ENCODE results near the gene PLGRKT. TPM values are rescaled to one million over a fixed set of nuclear protein-coding genes. Genes with fewer than 3 reads are reported as not detected.

The PLGRKT gene
- polyA plus RNA-seq, 1 donor from 2014 or later: 80.0 TPM

DNA sequence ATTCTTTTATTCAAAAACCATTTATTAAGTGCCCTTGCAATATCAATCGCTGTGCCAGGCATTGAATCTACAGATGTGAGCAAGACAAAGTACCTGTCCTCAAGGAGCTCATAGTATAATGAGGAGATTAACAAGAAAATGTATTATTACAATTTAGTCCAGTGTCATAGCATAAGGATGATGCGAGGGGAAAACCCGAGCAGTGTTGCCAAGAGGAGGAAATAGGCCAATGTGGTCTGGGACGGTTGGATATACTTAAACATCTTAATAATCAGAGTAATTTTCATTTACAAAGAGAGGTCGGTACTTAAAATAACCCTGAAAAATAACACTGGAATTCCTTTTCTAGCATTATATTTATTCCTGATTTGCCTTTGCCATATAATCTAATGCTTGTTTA, 31.1 kb upstream of the PLGRKT start:
- TF ChIP-seq RAD21 (conservative IDR thresholded peaks at IDR 0.05) (no peak), MXI1 (conservative IDR thresholded peaks at IDR 0.05; ENCODE audit: poor library complexity, severe bottlenecking) (no peak), POLR2AphosphoS5 (IDR thresholded peaks at IDR 0.05) (no peak), TAF1 (IDR thresholded peaks at IDR 0.05; ENCODE audit: low read depth) (no peak), EZH2 (IDR thresholded peaks at IDR 0.05; ENCODE audit: borderline replicate concordance, insufficient read depth, low read length, poor library complexity, severe bottlenecking) (no peak), EP300 (conservative IDR thresholded peaks at IDR 0.05; ENCODE audit: poor library complexity, severe bottlenecking) (no peak), SMC3 (conservative IDR thresholded peaks at IDR 0.05; ENCODE audit: poor library complexity) (no peak)
- TF ChIP-seq, protein P1, sequence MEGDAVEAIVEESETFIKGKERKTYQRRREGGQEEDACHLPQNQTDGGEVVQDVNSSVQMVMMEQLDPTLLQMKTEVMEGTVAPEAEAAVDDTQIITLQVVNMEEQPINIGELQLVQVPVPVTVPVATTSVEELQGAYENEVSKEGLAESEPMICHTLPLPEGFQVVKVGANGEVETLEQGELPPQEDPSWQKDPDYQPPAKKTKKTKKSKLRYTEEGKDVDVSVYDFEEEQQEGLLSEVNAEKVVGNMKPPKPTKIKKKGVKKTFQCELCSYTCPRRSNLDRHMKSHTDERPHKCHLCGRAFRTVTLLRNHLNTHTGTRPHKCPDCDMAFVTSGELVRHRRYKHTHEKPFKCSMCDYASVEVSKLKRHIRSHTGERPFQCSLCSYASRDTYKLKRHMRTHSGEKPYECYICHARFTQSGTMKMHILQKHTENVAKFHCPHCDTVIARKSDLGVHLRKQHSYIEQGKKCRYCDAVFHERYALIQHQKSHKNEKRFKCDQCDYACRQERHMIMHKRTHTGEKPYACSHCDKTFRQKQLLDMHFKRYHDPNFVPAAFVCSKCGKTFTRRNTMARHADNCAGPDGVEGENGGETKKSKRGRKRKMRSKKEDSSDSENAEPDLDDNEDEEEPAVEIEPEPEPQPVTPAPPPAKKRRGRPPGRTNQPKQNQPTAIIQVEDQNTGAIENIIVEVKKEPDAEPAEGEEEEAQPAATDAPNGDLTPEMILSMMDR (IDR thresholded peaks at IDR 0.05; ENCODE audit: poor library complexity, severe bottlenecking): no peak
- TF ChIP-seq, protein P2, sequence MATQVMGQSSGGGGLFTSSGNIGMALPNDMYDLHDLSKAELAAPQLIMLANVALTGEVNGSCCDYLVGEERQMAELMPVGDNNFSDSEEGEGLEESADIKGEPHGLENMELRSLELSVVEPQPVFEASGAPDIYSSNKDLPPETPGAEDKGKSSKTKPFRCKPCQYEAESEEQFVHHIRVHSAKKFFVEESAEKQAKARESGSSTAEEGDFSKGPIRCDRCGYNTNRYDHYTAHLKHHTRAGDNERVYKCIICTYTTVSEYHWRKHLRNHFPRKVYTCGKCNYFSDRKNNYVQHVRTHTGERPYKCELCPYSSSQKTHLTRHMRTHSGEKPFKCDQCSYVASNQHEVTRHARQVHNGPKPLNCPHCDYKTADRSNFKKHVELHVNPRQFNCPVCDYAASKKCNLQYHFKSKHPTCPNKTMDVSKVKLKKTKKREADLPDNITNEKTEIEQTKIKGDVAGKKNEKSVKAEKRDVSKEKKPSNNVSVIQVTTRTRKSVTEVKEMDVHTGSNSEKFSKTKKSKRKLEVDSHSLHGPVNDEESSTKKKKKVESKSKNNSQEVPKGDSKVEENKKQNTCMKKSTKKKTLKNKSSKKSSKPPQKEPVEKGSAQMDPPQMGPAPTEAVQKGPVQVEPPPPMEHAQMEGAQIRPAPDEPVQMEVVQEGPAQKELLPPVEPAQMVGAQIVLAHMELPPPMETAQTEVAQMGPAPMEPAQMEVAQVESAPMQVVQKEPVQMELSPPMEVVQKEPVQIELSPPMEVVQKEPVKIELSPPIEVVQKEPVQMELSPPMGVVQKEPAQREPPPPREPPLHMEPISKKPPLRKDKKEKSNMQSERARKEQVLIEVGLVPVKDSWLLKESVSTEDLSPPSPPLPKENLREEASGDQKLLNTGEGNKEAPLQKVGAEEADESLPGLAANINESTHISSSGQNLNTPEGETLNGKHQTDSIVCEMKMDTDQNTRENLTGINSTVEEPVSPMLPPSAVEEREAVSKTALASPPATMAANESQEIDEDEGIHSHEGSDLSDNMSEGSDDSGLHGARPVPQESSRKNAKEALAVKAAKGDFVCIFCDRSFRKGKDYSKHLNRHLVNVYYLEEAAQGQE (IDR thresholded peaks at IDR 0.05; ENCODE audit: borderline replicate concordance): no peak
- Histone ChIP-seq H3K27me3 (ENCODE audit: insufficient read depth, low read depth, low read length) (no peaks in the 10 kb centered on the region), H3K9ac (ENCODE audit: low read length) (no peak overlapping the region), H3K27ac (ENCODE audit: low read length) (no peak overlapping the region), H3F3A (ENCODE audit: insufficient read depth, low read length, poor library complexity, severe bottlenecking) (no peaks in the 10 kb centered on the region), H3K36me3 (ENCODE audit: insufficient read depth, low read length) (no peaks in the 10 kb centered on the region), H3K4me3 (ENCODE audit: low read length) (no peak overlapping the region), H3K4me2 (ENCODE audit: low read length) (no peak overlapping the region), H3K9me3 (ENCODE audit: low read length) (no peaks in the 10 kb centered on the region), H4K20me1 (ENCODE audit: insufficient read depth) (no peaks in the 10 kb centered on the region), H3K9me2 (ENCODE audit: insufficient read depth, low read length) (no peaks in the 10 kb centered on the region), H2AFZ (ENCODE audit: low read depth, low read length) (no peak overlapping the region), H3K79me2 (replicated peaks; ENCODE audit: insufficient read depth, low read length) (no peaks in the 10 kb centered on the region)

DNA sequence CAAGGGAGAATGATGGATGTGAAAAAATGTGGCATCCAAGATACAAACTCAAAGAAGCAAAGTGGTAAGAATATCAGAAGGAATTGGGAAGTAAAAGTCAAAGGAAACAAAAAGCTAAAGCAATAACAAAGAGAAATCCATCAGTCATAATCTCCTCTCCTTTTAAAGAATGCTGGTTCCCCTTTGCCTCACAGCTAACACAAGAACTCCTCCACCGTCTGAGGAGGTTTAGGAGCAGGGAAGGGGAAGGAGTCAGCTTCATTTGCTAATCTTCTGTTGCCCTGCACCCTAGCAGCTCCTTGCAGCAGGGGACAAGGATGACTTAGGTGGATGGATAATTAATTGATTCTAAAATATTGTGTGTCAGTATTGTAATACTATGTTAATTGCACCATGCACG, 29.0 kb upstream of the PLGRKT start:
- Histone ChIP-seq H3K9me2 (ENCODE audit: insufficient read depth, low read length) (no peaks in the 10 kb centered on the region), H3K27me3 (ENCODE audit: insufficient read depth, low read depth, low read length) (no peaks in the 10 kb centered on the region), H3K79me2 (replicated peaks; ENCODE audit: insufficient read depth, low read length) (no peaks in the 10 kb centered on the region), H3K9me3 (ENCODE audit: low read length) (no peaks in the 10 kb centered on the region), H4K20me1 (ENCODE audit: insufficient read depth) (no peaks in the 10 kb centered on the region), H3K9ac (ENCODE audit: low read length) (no peak overlapping the region), H3F3A (ENCODE audit: insufficient read depth, low read length, poor library complexity, severe bottlenecking) (no peaks in the 10 kb centered on the region), H3K36me3 (ENCODE audit: insufficient read depth, low read length) (no peaks in the 10 kb centered on the region), H2AFZ (ENCODE audit: low read depth, low read length) (no peak overlapping the region), H3K27ac (ENCODE audit: low read length) (no peak overlapping the region), H3K4me2 (ENCODE audit: low read length) (no peak overlapping the region), H3K4me3 (ENCODE audit: low read length) (no peak overlapping the region)
- no peak for TF ChIP-seq SMC3 (conservative IDR thresholded peaks at IDR 0.05; ENCODE audit: poor library complexity)
- no peak for TF ChIP-seq RAD21 (conservative IDR thresholded peaks at IDR 0.05)
- TF ChIP-seq, protein P1 (IDR thresholded peaks at IDR 0.05; ENCODE audit: poor library complexity, severe bottlenecking): no peak
- TF ChIP-seq EZH2 (IDR thresholded peaks at IDR 0.05; ENCODE audit: borderline replicate concordance, insufficient read depth, low read length, poor library complexity, severe bottlenecking): no peak
- TF ChIP-seq TAF1 (IDR thresholded peaks at IDR 0.05; ENCODE audit: low read depth): no peak
- TF ChIP-seq, protein P2 (IDR thresholded peaks at IDR 0.05; ENCODE audit: borderline replicate concordance): no peak
